ENCODE data around the gene CBX8. TPM values are rescaled to one million over a fixed set of nuclear protein-coding genes. Genes with fewer than 3 reads are reported as not detected.

CBX8 gene
- total and polyA plus RNA-seq, 2 of the 8 experiments (the other 6 are each of a cell fraction or from before 2014, with no cell fraction given), result 0.09 to 2.1 TPM

- TF ChIP-seq CTCF (IDR thresholded peaks at IDR 0.05; ENCODE audit: control extremely low read depth in 1 of 3, insufficient read depth in 1 of 3, low read depth in 1 of 3, low read length in 3 of 3) (peak; percentile 84 to 95 (median 87)), MAFK (IDR thresholded peaks at IDR 0.05; ENCODE audit: low read depth, low read length) (no peak)
Observed at GRCh38 chr17:79834565-79835469, 37.9 kb upstream of the CBX8 start (continued).

All from H1 (cell line).